UCSD-AML1 (cell line): ENCODE results near the gene KIAA1217.

Experiments
- DNase-seq: peaks from one replicate; lab custom pipeline; 2025; ENCODE audit not compliant: unreplicated experiment; lab: John Stamatoyannopoulos, UW

Gene KIAA1217

GRCh38 chr10:24279166-24279565 is 70.2 kb downstream of the KIAA1217 start:
- DNase-seq = no peak

GRCh38 chr10:24287559-24288195 is 78.7 kb downstream of the KIAA1217 start:
- no peak for DNase-seq

- DNase-seq = no peak
Observed at GRCh38 chr10:24288581-24288980, 79.6 kb downstream of the KIAA1217 start.

GRCh38 chr10:24289235-24289634 is 80.3 kb downstream of the KIAA1217 start:
- DNase-seq = no peak

GRCh38 chr10:24292304-24293293 is 83.7 kb downstream of the KIAA1217 start:
- no peak for DNase-seq

GRCh38 chr10:24299578-24300260 is 90.8 kb downstream of the KIAA1217 start:
- DNase-seq = no peak

- no peak for DNase-seq
Observed at GRCh38 chr10:24303522-24304310, 94.8 kb downstream of the KIAA1217 start.

- DNase-seq = no peak
Observed at GRCh38 chr10:24305551-24306506, 96.9 kb downstream of the KIAA1217 start.

GRCh38 chr10:24306507-24306875 is 97.6 kb downstream of the KIAA1217 start:
- no peak for DNase-seq

- no peak for DNase-seq
Observed at GRCh38 chr10:24307116-24307515, 98.2 kb downstream of the KIAA1217 start.

GRCh38 chr10:24307696-24308485 is 99.0 kb downstream of the KIAA1217 start:
- no peak for DNase-seq

GRCh38 chr10:24310104-24310503 is 101.2 kb downstream of the KIAA1217 start:
- no peak for DNase-seq

- DNase-seq = no peak
Observed at GRCh38 chr10:24311888-24312287, 103.0 kb downstream of the KIAA1217 start.

GRCh38 chr10:24313283-24313682 is 104.3 kb downstream of the KIAA1217 start:
- no peak for DNase-seq

- no peak for DNase-seq
Observed at GRCh38 chr10:24315211-24315610, 106.3 kb downstream of the KIAA1217 start.

- DNase-seq = no peak
Observed at GRCh38 chr10:24318517-24318916, 109.6 kb downstream of the KIAA1217 start.

GRCh38 chr10:24320373-24320772 is 111.4 kb downstream of the KIAA1217 start:
- no peak for DNase-seq

- no peak for DNase-seq
Observed at GRCh38 chr10:24324651-24325050, 115.7 kb downstream of the KIAA1217 start.

GRCh38 chr10:24331457-24331856 is 122.5 kb downstream of the KIAA1217 start:
- DNase-seq = no peak
